ENCODE results near the gene ADAM23.

Gene ADAM23

GRCh38 chr2:206543073-206543472, 99.7 kb downstream of the ADAM23 start:
- TF ChIP-seq CTCF (conservative IDR thresholded peaks at IDR 0.05): no peak
- H3K27ac ChIP-seq: no peak overlapping the region

- TF ChIP-seq CTCF (conservative IDR thresholded peaks at IDR 0.05): no peak
- no peak overlapping the region for H3K27ac ChIP-seq
These were observed 105.1 kb downstream of the ADAM23 start for GRCh38 chr2:206548383-206548782.

GRCh38 chr2:206555721-206556120, 112.4 kb downstream of the ADAM23 start:
- no peak for TF ChIP-seq CTCF (conservative IDR thresholded peaks at IDR 0.05)
- H3K27ac ChIP-seq: no peak overlapping the region

- peak; percentile 79 for TF ChIP-seq CTCF (conservative IDR thresholded peaks at IDR 0.05)
- no peak overlapping the region for H3K27ac ChIP-seq
These were observed 113.1 kb downstream of the ADAM23 start for GRCh38 chr2:206556357-206556949.

GRCh38 chr2:206557321-206557720, 114.0 kb downstream of the ADAM23 start:
- TF ChIP-seq CTCF (conservative IDR thresholded peaks at IDR 0.05): no peak
- no peak overlapping the region for H3K27ac ChIP-seq

- TF ChIP-seq CTCF (conservative IDR thresholded peaks at IDR 0.05): no peak
- no peak overlapping the region for H3K27ac ChIP-seq
These were observed 115.2 kb downstream of the ADAM23 start for GRCh38 chr2:206558492-206558891.

GRCh38 chr2:206561962-206562361, 118.6 kb downstream of the ADAM23 start:
- no peak for TF ChIP-seq CTCF (conservative IDR thresholded peaks at IDR 0.05)
- H3K27ac ChIP-seq: no peak overlapping the region

Data from VCaP (cell line).